Fibroblast of lung (primary cell): ENCODE data around the gene CTNNA2.

Experiments
- EZH2 ChIP-seq: IDR thresholded peaks from 2 replicates; pipeline ENCODE4 v1.5.1; 2012; ENCODE audit warnings: low read length, control low read depth, mild to moderate bottlenecking; ENCODE audit errors: missing control alignments
- TF ChIP-seq, protein P1 (sequence below), 2 donors: IDR thresholded peaks in 1 of 2; conservative IDR thresholded peaks in 1 of 2; 1 replicate in 1 of 2; 2 replicates in 1 of 2; pipeline ENCODE4 v1.5.1; 2011 to 2012; ENCODE audit warnings: low read length in 2 of 2, control low read depth in 1 of 2, inconsistent platforms in 1 of 2, low read depth in 1 of 2, mild to moderate bottlenecking in 1 of 2

DNA sequence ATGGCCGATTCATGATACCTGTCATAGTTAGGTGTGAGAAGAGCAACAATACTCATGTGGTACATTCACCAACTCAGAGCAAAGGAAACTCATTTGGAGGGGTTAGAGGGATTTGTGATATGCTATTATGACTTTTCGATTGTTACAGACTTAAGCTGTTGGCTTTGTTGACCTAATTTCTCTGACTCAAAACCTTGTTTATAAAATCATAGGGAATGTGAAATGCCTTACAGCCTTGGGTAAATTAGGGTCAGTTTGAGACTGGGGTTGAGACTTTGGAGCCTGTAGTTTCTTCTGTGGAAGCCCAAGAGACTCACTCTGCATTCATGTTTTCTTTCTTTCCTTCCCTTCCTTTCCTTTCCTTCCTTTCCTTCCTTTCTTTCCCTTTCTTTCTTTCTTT is 529.8 kb downstream of the CTNNA2 start:
- TF ChIP-seq, protein P1, sequence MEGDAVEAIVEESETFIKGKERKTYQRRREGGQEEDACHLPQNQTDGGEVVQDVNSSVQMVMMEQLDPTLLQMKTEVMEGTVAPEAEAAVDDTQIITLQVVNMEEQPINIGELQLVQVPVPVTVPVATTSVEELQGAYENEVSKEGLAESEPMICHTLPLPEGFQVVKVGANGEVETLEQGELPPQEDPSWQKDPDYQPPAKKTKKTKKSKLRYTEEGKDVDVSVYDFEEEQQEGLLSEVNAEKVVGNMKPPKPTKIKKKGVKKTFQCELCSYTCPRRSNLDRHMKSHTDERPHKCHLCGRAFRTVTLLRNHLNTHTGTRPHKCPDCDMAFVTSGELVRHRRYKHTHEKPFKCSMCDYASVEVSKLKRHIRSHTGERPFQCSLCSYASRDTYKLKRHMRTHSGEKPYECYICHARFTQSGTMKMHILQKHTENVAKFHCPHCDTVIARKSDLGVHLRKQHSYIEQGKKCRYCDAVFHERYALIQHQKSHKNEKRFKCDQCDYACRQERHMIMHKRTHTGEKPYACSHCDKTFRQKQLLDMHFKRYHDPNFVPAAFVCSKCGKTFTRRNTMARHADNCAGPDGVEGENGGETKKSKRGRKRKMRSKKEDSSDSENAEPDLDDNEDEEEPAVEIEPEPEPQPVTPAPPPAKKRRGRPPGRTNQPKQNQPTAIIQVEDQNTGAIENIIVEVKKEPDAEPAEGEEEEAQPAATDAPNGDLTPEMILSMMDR (conservative IDR thresholded peaks at IDR 0.05 in 1 of 2, IDR thresholded peaks at IDR 0.05 in 1 of 2; ENCODE audit: low read depth in 1 of 2, low read length in 2 of 2), result no peak
- TF ChIP-seq EZH2, result no peak
